ENCODE data around the gene MRPL28.

GRCh38 chr16:356741-357140 is 13.6 kb downstream of the MRPL28 start:
- TF ChIP-seq POLR2A (IDR thresholded peaks at IDR 0.05), result no peak
- TF ChIP-seq, protein P1, sequence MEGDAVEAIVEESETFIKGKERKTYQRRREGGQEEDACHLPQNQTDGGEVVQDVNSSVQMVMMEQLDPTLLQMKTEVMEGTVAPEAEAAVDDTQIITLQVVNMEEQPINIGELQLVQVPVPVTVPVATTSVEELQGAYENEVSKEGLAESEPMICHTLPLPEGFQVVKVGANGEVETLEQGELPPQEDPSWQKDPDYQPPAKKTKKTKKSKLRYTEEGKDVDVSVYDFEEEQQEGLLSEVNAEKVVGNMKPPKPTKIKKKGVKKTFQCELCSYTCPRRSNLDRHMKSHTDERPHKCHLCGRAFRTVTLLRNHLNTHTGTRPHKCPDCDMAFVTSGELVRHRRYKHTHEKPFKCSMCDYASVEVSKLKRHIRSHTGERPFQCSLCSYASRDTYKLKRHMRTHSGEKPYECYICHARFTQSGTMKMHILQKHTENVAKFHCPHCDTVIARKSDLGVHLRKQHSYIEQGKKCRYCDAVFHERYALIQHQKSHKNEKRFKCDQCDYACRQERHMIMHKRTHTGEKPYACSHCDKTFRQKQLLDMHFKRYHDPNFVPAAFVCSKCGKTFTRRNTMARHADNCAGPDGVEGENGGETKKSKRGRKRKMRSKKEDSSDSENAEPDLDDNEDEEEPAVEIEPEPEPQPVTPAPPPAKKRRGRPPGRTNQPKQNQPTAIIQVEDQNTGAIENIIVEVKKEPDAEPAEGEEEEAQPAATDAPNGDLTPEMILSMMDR (IDR thresholded peaks at IDR 0.05), result no peak
